Umbilical cord (tissue), 2 donors: ENCODE measurements around the gene KCNK7. TPM values are rescaled to one million over a fixed set of nuclear protein-coding genes. Genes with fewer than 3 reads are reported as not detected.
"Not testable (repeated sequence)": the region's sequence is repeated elsewhere in the genome, so short reads cannot be mapped to it uniquely, and the experiment has no call there.

Source experiments
- DNase-seq: peaks from one replicate; pipeline ENCODE4 v3.0.0-alpha.2; 2015; ENCODE audit warnings: low spot score
- total RNA-seq: library from RNA; depleted of rRNA; stranded (reverse); fragments of >200 nt; gene quantifications from one replicate; pipeline ENCODE4 v1.2.3, GENCODE V29; 2014; ENCODE audit warnings: low replicate concordance; ENCODE audit not compliant: insufficient read depth

KCNK7 gene
- total RNA-seq: not detected

GRCh38 chr11:65595543-65596281 is at the start of gene KCNK7:
KCNK7 (minus strand) TSS chr11:65595800; CDS start chr11:65595772, 28 bp downstream.
- no peak for DNase-seq

- no peak for DNase-seq
Observed at GRCh38 chr11:65644837-65645236, 49.2 kb upstream of the KCNK7 start.

GRCh38 chr11:65643971-65644370 is 48.4 kb upstream of the KCNK7 start:
- DNase-seq: no peak

- DNase-seq: no peak
Observed at GRCh38 chr11:65642014-65642671, 46.5 kb upstream of the KCNK7 start.

- DNase-seq: no peak
Observed at GRCh38 chr11:65641297-65642013, 45.9 kb upstream of the KCNK7 start.

- peak; percentile 49 for DNase-seq
Observed at GRCh38 chr11:65640483-65641296, 45.1 kb upstream of the KCNK7 start.

- peak; percentile 20 for DNase-seq
Observed at GRCh38 chr11:65639623-65640482, 44.3 kb upstream of the KCNK7 start.

- not testable (repeated sequence) for DNase-seq
Observed at GRCh38 chr11:65639228-65639597, 43.6 kb upstream of the KCNK7 start.

- peak; percentile 80 for DNase-seq
Observed at GRCh38 chr11:65637794-65638419, 42.3 kb upstream of the KCNK7 start, which contains the start of gene SIPA1. SIPA1 (plus strand) TSS chr11:65638101; CDS start chr11:65640922, 2,821 bp downstream.

- no peak for DNase-seq
Observed at GRCh38 chr11:65637032-65637557, 41.5 kb upstream of the KCNK7 start.

- DNase-seq: no peak
Observed at GRCh38 chr11:65636108-65637031, 40.8 kb upstream of the KCNK7 start.

GRCh38 chr11:65634905-65635731 is 39.5 kb upstream of the KCNK7 start:
- no peak for DNase-seq

GRCh38 chr11:65634440-65634839 is 38.8 kb upstream of the KCNK7 start:
- DNase-seq: no peak

GRCh38 chr11:65634109-65634436 is 38.5 kb upstream of the KCNK7 start:
- no peak for DNase-seq

- no peak for DNase-seq
Observed at GRCh38 chr11:65633390-65634108, 37.9 kb upstream of the KCNK7 start.

GRCh38 chr11:65630215-65630614 is 34.6 kb upstream of the KCNK7 start:
- no peak for DNase-seq

GRCh38 chr11:65629579-65629978 is 34.0 kb upstream of the KCNK7 start:
- no peak for DNase-seq
